Upper lobe of right lung (tissue), 1 donor: ENCODE measurements around the gene PTPRN2. TPM values are rescaled to one million over a fixed set of nuclear protein-coding genes. Genes with fewer than 3 reads are reported as not detected.

Experiments
- ATAC-seq: fragments of 200-7000 bp; cut with Tn5 transposase; one replicate; pipeline ENCODE4 v1.9.1; 2020; ENCODE audit warnings: mild to moderate bottlenecking, moderate library complexity
- DNase-seq: peaks from one replicate; pipeline ENCODE4 v3.0.0-alpha.2; 2020
- H3K27ac ChIP-seq: fragments of 200-600 bp; one replicate; pipeline ENCODE4 v1.8.0; 2022
- H3K27me3 ChIP-seq: fragments of 200-600 bp; one replicate; pipeline ENCODE4 v1.8.0; 2022; ENCODE audit warnings: mild to moderate bottlenecking
- H3K36me3 ChIP-seq: fragments of 200-600 bp; one replicate; pipeline ENCODE4 v1.8.0; 2022
- H3K4me1 ChIP-seq: fragments of 200-600 bp; one replicate; pipeline ENCODE4 v1.8.0; 2022
- H3K4me3 ChIP-seq: fragments of 200-600 bp; one replicate; pipeline ENCODE4 v1.8.0; 2022; ENCODE audit warnings: mild to moderate bottlenecking
- H3K9me3 ChIP-seq: fragments of 200-600 bp; one replicate; pipeline ENCODE4 v1.8.0; 2022
- CTCF ChIP-seq: fragments of 200-600 bp; IDR thresholded peaks from one replicate; pipeline ENCODE4 v1.8.0; 2022; ENCODE audit warnings: antibody characterized with exemption
- intact Hi-C: fragments of 100-400 bp; cut with DNase I; formaldehyde crosslinking; loops from one replicate; pipeline ENCODE4 v1.11.0; 2022
- total RNA-seq: library from RNA; stranded (reverse); fragmentation: NEBNext Ultra II Directional; extraction: Animal tissue kit (Norgen Biotek cat#: 25700); gene quantifications from one replicate; pipeline ENCODE4 v1.2.1, GENCODE V29; 2021
- donor health status: DM: no; HTN: yes; CAD: no; lungs with severe emphysema.

Gene PTPRN2
- total RNA-seq, 1 donor from 2014 or later: 4.9 TPM

GRCh38 chr7:158505683-158506082, 81.9 kb downstream of the PTPRN2 start:
- Histone ChIP-seq H3K9me3 (no peaks in the 10 kb centered on the region), H3K27ac (no peak overlapping the region), H3K36me3 (no peaks in the 10 kb centered on the region), H3K27me3 (no peaks in the 10 kb centered on the region), H3K4me3 (no peak overlapping the region), H3K4me1 (no peaks in the 10 kb centered on the region)
- intact Hi-C loops: no loop called here
- ATAC-seq (peak; percentile 8), DNase-seq (no peak)
- TF ChIP-seq CTCF: no peak

GRCh38 chr7:158502068-158502750, 85.4 kb downstream of the PTPRN2 start:
- H3K27ac ChIP-seq: no peak overlapping the region
- no peak overlapping the region for H3K4me3 ChIP-seq
- no peaks in the 10 kb centered on the region for H3K9me3 ChIP-seq
- ATAC-seq (no peak), DNase-seq (no peak)
- H3K4me1 ChIP-seq: no peaks in the 10 kb centered on the region
- no peaks in the 10 kb centered on the region for H3K27me3 ChIP-seq
- no peak for TF ChIP-seq CTCF
- intact Hi-C loops: no loop called here
- H3K36me3 ChIP-seq: no peaks in the 10 kb centered on the region

GRCh38 chr7:158501393-158502067, 86.1 kb downstream of the PTPRN2 start:
- no peaks in the 10 kb centered on the region for H3K36me3 ChIP-seq
- H3K27ac ChIP-seq: no peak overlapping the region
- ATAC-seq (no peak), DNase-seq (no peak)
- intact Hi-C loops: no loop called here
- H3K4me1 ChIP-seq: no peaks in the 10 kb centered on the region
- H3K4me3 ChIP-seq: no peak overlapping the region
- no peaks in the 10 kb centered on the region for H3K9me3 ChIP-seq
- no peaks in the 10 kb centered on the region for H3K27me3 ChIP-seq
- TF ChIP-seq CTCF: no peak

- DNase-seq: no peak
- Histone ChIP-seq H3K9me3 (no peaks in the 10 kb centered on the region), H3K27me3 (peaks cover 3% of the 10 kb centered on the region), H3K4me1 (no peaks in the 10 kb centered on the region), H3K36me3 (no peaks in the 10 kb centered on the region), H3K4me3 (no peak overlapping the region), H3K27ac (no peak overlapping the region)
- intact Hi-C loops: no loop called here
- no peak for ATAC-seq
- TF ChIP-seq CTCF: no peak
Observed at GRCh38 chr7:158500651-158501052, 87.0 kb downstream of the PTPRN2 start.

GRCh38 chr7:158499082-158499455, 88.6 kb downstream of the PTPRN2 start:
- Histone ChIP-seq H3K4me1 (no peaks in the 10 kb centered on the region), H3K9me3 (no peaks in the 10 kb centered on the region), H3K4me3 (no peak overlapping the region), H3K27me3 (peaks cover 9% of the 10 kb centered on the region), H3K36me3 (no peaks in the 10 kb centered on the region), H3K27ac (no peak overlapping the region)
- ATAC-seq: no peak
- no peak for DNase-seq
- intact Hi-C loops: no loop called here
- no peak for TF ChIP-seq CTCF
